Keratinocyte (primary cell): ENCODE results near the gene ATP11A. TPM values are rescaled to one million over a fixed set of nuclear protein-coding genes. Genes with fewer than 3 reads are reported as not detected.

Source experiments
- DNase-seq: peaks from one replicate; pipeline ENCODE4 v3.0.0-alpha.2; 2011; ENCODE audit warnings: low read depth, missing footprints, low spot score
- FAIRE-seq: peaks from 2 replicates; lab custom pipeline; 2011; peaks lifted over from hg19 to GRCh38; lab: Jason Lieb, UNC
- H2AFZ ChIP-seq: 2 replicates; pipeline ENCODE4 v1.6.0; 2012; ENCODE audit warnings: low read length, control low read depth, inconsistent platforms; ENCODE audit not compliant: control insufficient read depth
- H3K27ac ChIP-seq: 2 replicates; pipeline ENCODE4 v1.5.1; 2011; ENCODE audit warnings: low read length; ENCODE audit not compliant: control insufficient read depth, insufficient read depth
- H3K27me3 ChIP-seq: 3 replicates; pipeline ENCODE4 v1.6.0; 2011; ENCODE audit warnings: low read length; ENCODE audit not compliant: control insufficient read depth, insufficient read depth; ENCODE audit errors: extremely low read depth
- H3K36me3 ChIP-seq, 2 experiments: 2 replicates in 1 of 2; 3 replicates in 1 of 2; pipeline ENCODE4 v1.5.1; 2011; ENCODE audit warnings: low read length in 2 of 2, mild to moderate bottlenecking in 1 of 2; ENCODE audit not compliant: control insufficient read depth in 2 of 2, insufficient read depth in 2 of 2; ENCODE audit errors: extremely low read depth in 1 of 2
- H3K4me1 ChIP-seq: 3 replicates; pipeline ENCODE4 v1.5.1; 2011; ENCODE audit warnings: low read length; ENCODE audit not compliant: control insufficient read depth, insufficient read depth; ENCODE audit errors: extremely low read depth
- H3K4me2 ChIP-seq: 3 replicates; pipeline ENCODE4 v1.6.0; 2011; ENCODE audit warnings: low read depth, low read length; ENCODE audit not compliant: control insufficient read depth, insufficient read depth; ENCODE audit errors: extremely low read depth
- H3K4me3 ChIP-seq, 3 experiments: fragments of 200-600 bp in 1 of 3; sonication (generic) in 1 of 3; 2 replicates in 2 of 3; 3 replicates in 1 of 3; pipeline ENCODE4 v1.5.1; 2011 to 2016; ENCODE audit warnings: low read length in 3 of 3, mild to moderate bottlenecking in 3 of 3, control low read depth in 2 of 3, inconsistent platforms in 1 of 3, low read depth in 1 of 3, mixed read lengths in 1 of 3, mixed run types in 1 of 3, moderate library complexity in 1 of 3; ENCODE audit not compliant: control insufficient read depth in 2 of 3, insufficient read depth in 2 of 3; ENCODE audit errors: extremely low read depth in 1 of 3
- H3K79me2 ChIP-seq: 2 replicates; pipeline ENCODE4 v1.6.0; 2012; ENCODE audit warnings: low read length; ENCODE audit not compliant: control insufficient read depth, insufficient read depth
- H3K9ac ChIP-seq: 3 replicates; pipeline ENCODE4 v1.6.0; 2011; ENCODE audit warnings: low read length; ENCODE audit not compliant: control insufficient read depth, insufficient read depth; ENCODE audit errors: extremely low read depth
- H3K9me1 ChIP-seq: 3 replicates; pipeline ENCODE4 v1.6.0; 2011; ENCODE audit warnings: low read length; ENCODE audit not compliant: control insufficient read depth, insufficient read depth; ENCODE audit errors: extremely low read depth
- H3K9me3 ChIP-seq: 2 replicates; pipeline ENCODE4 v1.5.1; 2012; ENCODE audit warnings: low read depth, low read length; ENCODE audit not compliant: control insufficient read depth
- H4K20me1 ChIP-seq: 3 replicates; pipeline ENCODE4 v1.6.0; 2011; ENCODE audit warnings: low read length; ENCODE audit not compliant: control insufficient read depth, insufficient read depth; ENCODE audit errors: extremely low read depth
- EZH2 ChIP-seq: IDR thresholded peaks from one replicate; pipeline ENCODE4 v1.6.1; 2012; ENCODE audit warnings: inconsistent platforms, mild to moderate bottlenecking, low read length, moderate library complexity
- dilution Hi-C: fragments of 300-500 bp; cut with MboI; formaldehyde crosslinking; loops from one replicate; pipeline ENCODE4 v1.7.0; 2020; ENCODE audit warnings: low sequenced_read_pairs; ENCODE audit not compliant: extremely low pct_ligation_motif_present
- polyA plus RNA-seq, 5 experiments: library from polyadenylated mRNA; depleted of rRNA in 3 of 5; stranded (reverse) in 3 of 5; stranded (forward) in 1 of 5; unstranded in 1 of 5; fragments of >200 nt; gene quantifications; 1 replicate in 1 of 5; 2 replicates in 3 of 5; 3 replicates in 1 of 5; pipeline versions ENCODE4 v1.2.1 to v1.2.3, GENCODE V29; 2011 to 2012; ENCODE audit warnings: missing spikeins in 2 of 5, low read depth in 1 of 5, low replicate concordance in 1 of 5
- TF ChIP-seq, protein P1 (sequence below), 3 experiments: IDR thresholded peaks in 1 of 3; conservative IDR thresholded peaks in 1 of 3; optimal IDR thresholded peaks in 1 of 3; 2 replicates in 2 of 3; 3 replicates in 1 of 3; pipeline versions ENCODE3 to v1.5.1; 2011; ENCODE audit warnings: low read length in 3 of 3, mild to moderate bottlenecking in 3 of 3, moderate library complexity in 2 of 3, control low read depth in 1 of 3, inconsistent platforms in 1 of 3; ENCODE audit not compliant: insufficient read depth in 2 of 3; ENCODE audit errors: extremely low read depth in 1 of 3

ATP11A gene
- polyA plus RNA-seq, 1 donor (not counting 4 experiments of a cell fraction or from before 2014, with no cell fraction given) = 4.3 TPM

DNA sequence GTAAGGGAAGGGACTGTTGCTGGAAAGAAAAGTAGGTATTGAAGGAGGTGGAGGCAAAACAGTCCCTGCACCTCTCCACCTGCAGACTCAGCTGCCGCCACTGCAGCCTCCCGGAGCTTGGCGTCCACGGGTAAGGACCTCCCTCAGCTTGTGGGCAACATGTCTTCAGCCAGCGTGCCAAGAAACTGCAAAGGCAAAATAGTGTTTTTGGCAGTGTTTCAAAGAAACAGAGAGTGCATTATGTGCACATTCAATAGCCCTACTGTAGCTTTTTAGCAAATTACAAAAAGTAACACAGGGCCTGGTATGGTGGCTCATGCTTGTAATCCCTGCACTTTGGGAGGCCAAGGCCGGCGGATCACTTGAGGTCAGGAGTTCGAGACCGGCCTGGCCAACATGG is 57.4 kb downstream of the ATP11A start:
- Histone ChIP-seq H3K36me3 (no peaks in the 10 kb centered on the region), H3K4me3 (no peak overlapping the region), H3K9me1 (no peaks in the 10 kb centered on the region), H3K9me3 (no peaks in the 10 kb centered on the region), H3K4me1 (peaks cover 9% of the 10 kb centered on the region), H3K79me2 (peaks cover 13% of the 10 kb centered on the region), H2AFZ (no peak overlapping the region), H3K27ac (no peak overlapping the region), H3K4me2 (no peak overlapping the region), H3K27me3 (no peaks in the 10 kb centered on the region), H3K9ac (no peak overlapping the region), H4K20me1 (peaks cover 10% of the 10 kb centered on the region)
- DNase-seq = no peak
- no peak for FAIRE-seq
- TF ChIP-seq, protein P1, sequence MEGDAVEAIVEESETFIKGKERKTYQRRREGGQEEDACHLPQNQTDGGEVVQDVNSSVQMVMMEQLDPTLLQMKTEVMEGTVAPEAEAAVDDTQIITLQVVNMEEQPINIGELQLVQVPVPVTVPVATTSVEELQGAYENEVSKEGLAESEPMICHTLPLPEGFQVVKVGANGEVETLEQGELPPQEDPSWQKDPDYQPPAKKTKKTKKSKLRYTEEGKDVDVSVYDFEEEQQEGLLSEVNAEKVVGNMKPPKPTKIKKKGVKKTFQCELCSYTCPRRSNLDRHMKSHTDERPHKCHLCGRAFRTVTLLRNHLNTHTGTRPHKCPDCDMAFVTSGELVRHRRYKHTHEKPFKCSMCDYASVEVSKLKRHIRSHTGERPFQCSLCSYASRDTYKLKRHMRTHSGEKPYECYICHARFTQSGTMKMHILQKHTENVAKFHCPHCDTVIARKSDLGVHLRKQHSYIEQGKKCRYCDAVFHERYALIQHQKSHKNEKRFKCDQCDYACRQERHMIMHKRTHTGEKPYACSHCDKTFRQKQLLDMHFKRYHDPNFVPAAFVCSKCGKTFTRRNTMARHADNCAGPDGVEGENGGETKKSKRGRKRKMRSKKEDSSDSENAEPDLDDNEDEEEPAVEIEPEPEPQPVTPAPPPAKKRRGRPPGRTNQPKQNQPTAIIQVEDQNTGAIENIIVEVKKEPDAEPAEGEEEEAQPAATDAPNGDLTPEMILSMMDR (optimal IDR thresholded peaks at IDR 0.05 in 1 of 3, IDR thresholded peaks at IDR 0.05 in 1 of 3, conservative IDR thresholded peaks at IDR 0.05 in 1 of 3; ENCODE audit: extremely low read depth in 1 of 3, insufficient read depth in 2 of 3, low read length in 3 of 3) = no peak
- no peak for TF ChIP-seq EZH2
- dilution Hi-C loops = no loop called here

DNA sequence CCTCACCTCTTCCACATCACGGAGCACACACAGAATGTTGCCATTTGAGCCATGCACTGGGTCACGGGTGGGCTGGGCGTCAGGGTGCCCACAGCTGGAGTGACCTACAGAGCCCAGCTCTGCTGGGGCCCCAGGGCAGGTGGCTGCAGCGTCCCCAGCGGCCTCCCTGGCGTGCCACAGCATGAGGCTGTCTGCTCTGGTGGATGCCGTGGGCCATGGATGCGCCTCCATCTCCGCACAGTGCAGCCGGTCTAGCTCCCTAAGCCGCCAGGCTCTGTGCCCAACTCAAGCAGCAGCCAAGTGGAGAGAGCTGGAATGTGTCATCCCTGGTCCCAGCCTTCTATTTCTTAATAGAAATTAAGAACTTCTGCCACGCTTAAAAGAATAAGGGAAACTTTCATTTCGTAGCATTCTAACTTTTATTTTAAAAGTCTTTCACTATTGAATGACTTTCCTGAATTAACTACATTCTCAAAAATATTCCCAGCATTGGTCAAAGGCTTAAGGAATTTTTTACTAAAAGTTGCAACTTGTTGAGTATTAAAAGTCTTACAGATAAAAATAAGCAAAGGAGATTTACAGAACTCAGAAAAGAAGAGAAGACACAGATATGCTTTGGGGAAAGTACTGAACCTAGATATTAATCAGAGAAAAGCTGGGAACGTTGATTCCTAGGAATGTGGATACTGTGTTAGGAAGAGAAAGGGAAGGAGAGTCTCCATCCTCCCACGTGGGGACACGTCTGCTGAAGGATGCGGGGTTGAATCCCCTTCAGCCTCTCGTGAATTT is 59.3 kb downstream of the ATP11A start:
- Histone ChIP-seq H3K9me3 (no peaks in the 10 kb centered on the region), H4K20me1 (no peaks in the 10 kb centered on the region), H3K27me3 (no peaks in the 10 kb centered on the region), H3K4me2 (no peak overlapping the region), H3K79me2 (peaks cover 8% of the 10 kb centered on the region), H3K4me1 (peaks cover 6% of the 10 kb centered on the region), H3K27ac (no peak overlapping the region), H3K9ac (no peak overlapping the region), H3K36me3 (no peaks in the 10 kb centered on the region), H3K9me1 (no peaks in the 10 kb centered on the region), H2AFZ (no peak overlapping the region), H3K4me3 (no peak overlapping the region)
- dilution Hi-C loops = no loop called here
- FAIRE-seq (no peak), DNase-seq (no peak)
- TF ChIP-seq, protein P1 (optimal IDR thresholded peaks at IDR 0.05 in 1 of 3, IDR thresholded peaks at IDR 0.05 in 1 of 3, conservative IDR thresholded peaks at IDR 0.05 in 1 of 3; ENCODE audit: extremely low read depth in 1 of 3, insufficient read depth in 2 of 3, low read length in 3 of 3) = peak in 1 of 3 experiments; percentile 29
- no peak for TF ChIP-seq EZH2
